NCI-H524 (cell line): Measurements from ENCODE around the gene MBOAT2.
"Not testable (repeated sequence)": the region's sequence is repeated elsewhere in the genome, so short reads cannot be mapped to it uniquely, and the experiment has no call there.

Source experiments
- DNase-seq, 2 experiments: peaks; one replicate each; lab custom pipeline; 2025; lab: John Stamatoyannopoulos, UW

Gene MBOAT2

GRCh38 chr2:8956774-8957173, 46.7 kb downstream of the MBOAT2 start:
- no peak for DNase-seq

- DNase-seq, result no peak
Observed at GRCh38 chr2:8954990-8955389, 48.5 kb downstream of the MBOAT2 start.

GRCh38 chr2:8953525-8953924, 50.0 kb downstream of the MBOAT2 start:
- no peak for DNase-seq

GRCh38 chr2:8939486-8940114, 63.9 kb downstream of the MBOAT2 start:
- no peak for DNase-seq

GRCh38 chr2:8938384-8938783, 65.1 kb downstream of the MBOAT2 start:
- DNase-seq, result no peak

GRCh38 chr2:8935982-8936381, 67.5 kb downstream of the MBOAT2 start:
- DNase-seq, result no peak

- no peak for DNase-seq
Observed at GRCh38 chr2:8934338-8934737, 69.1 kb downstream of the MBOAT2 start.

GRCh38 chr2:8932702-8933101, 70.8 kb downstream of the MBOAT2 start:
- no peak for DNase-seq

- not testable (repeated sequence) for DNase-seq
Observed at GRCh38 chr2:8930185-8930584, 73.3 kb downstream of the MBOAT2 start.

- no peak for DNase-seq
Observed at GRCh38 chr2:8929128-8929527, 74.4 kb downstream of the MBOAT2 start.

GRCh38 chr2:8927510-8928455, 75.7 kb downstream of the MBOAT2 start:
- no peak for DNase-seq

GRCh38 chr2:8926356-8926755, 77.1 kb downstream of the MBOAT2 start:
- no peak for DNase-seq

GRCh38 chr2:8925411-8925810, 78.1 kb downstream of the MBOAT2 start:
- DNase-seq, result no peak

- no peak for DNase-seq
Observed at GRCh38 chr2:8923183-8923582, 80.3 kb downstream of the MBOAT2 start.

GRCh38 chr2:8922431-8922830, 81.1 kb downstream of the MBOAT2 start:
- no peak for DNase-seq

- no peak for DNase-seq
Observed at GRCh38 chr2:8918412-8918811, 85.1 kb downstream of the MBOAT2 start.

- DNase-seq, result no peak
Observed at GRCh38 chr2:8915941-8916340, 87.5 kb downstream of the MBOAT2 start.

- not testable (repeated sequence) for DNase-seq
Observed at GRCh38 chr2:8913767-8914166, 89.7 kb downstream of the MBOAT2 start.

GRCh38 chr2:8907764-8908288, 95.7 kb downstream of the MBOAT2 start:
- DNase-seq, result peak; percentile 51 to 77

GRCh38 chr2:8903924-8904323, 99.6 kb downstream of the MBOAT2 start:
- not testable (repeated sequence) for DNase-seq

- DNase-seq, result not testable (repeated sequence)
Observed at GRCh38 chr2:8902757-8903156, 100.7 kb downstream of the MBOAT2 start.

- not testable (repeated sequence) for DNase-seq
Observed at GRCh38 chr2:8897206-8897605, 106.3 kb downstream of the MBOAT2 start.

GRCh38 chr2:8896671-8897070, 106.8 kb downstream of the MBOAT2 start:
- DNase-seq, result not testable (repeated sequence)
